Lung (tissue), 12 donors: Measurements from ENCODE around the gene AKR7A3. TPM values are rescaled to one million over a fixed set of nuclear protein-coding genes. Genes with fewer than 3 reads are reported as not detected.

Experiments used
- ATAC-seq: fragments of 200-7000 bp; cut with Tn5 transposase; one replicate; pipeline ENCODE4 v1.9.1; 2020; ENCODE audit warnings: moderate number of reproducible peaks; ENCODE audit not compliant: insufficient read depth, low FRiP score
- DNase-seq, 3 donors: peaks; one replicate each; pipeline ENCODE4 v3.0.0-alpha.2; 2013 to 2017
- H3K27ac ChIP-seq, 2 donors: one replicate each; pipeline ENCODE4 v1.5.1; 2013; ENCODE audit warnings: mild to moderate bottlenecking in 2 of 2, moderate library complexity in 2 of 2, control low read depth in 1 of 2, inconsistent platforms in 1 of 2, low read depth in 1 of 2, low read length in 1 of 2
- H3K27me3 ChIP-seq, 3 donors: one replicate each; pipeline ENCODE4 v1.5.1; 2013; ENCODE audit warnings: low read length in 2 of 3; ENCODE audit not compliant: control insufficient read depth in 3 of 3, insufficient read depth in 3 of 3
- H3K36me3 ChIP-seq, 4 donors: one replicate each; pipeline ENCODE4 v1.5.1; 2013; ENCODE audit warnings: low read length in 4 of 4, mild to moderate bottlenecking in 1 of 4, moderate library complexity in 1 of 4; ENCODE audit not compliant: control insufficient read depth in 4 of 4, insufficient read depth in 4 of 4
- H3K4me1 ChIP-seq, 5 donors: one replicate each; pipeline ENCODE4 v1.5.1; 2013; ENCODE audit warnings: low read length in 5 of 5, mild to moderate bottlenecking in 2 of 5, moderate library complexity in 1 of 5; ENCODE audit not compliant: control insufficient read depth in 5 of 5, insufficient read depth in 5 of 5
- H3K4me3 ChIP-seq: one replicate; pipeline ENCODE4 v1.5.1; 2013; ENCODE audit warnings: mild to moderate bottlenecking, control low read depth, moderate library complexity
- H3K9ac ChIP-seq, 2 donors: one replicate each; pipeline ENCODE4 v1.5.1; 2013; ENCODE audit warnings: low read length in 2 of 2, control low read depth in 1 of 2; ENCODE audit not compliant: insufficient read depth in 1 of 2
- H3K9me3 ChIP-seq, 4 donors: one replicate each; pipeline ENCODE4 v1.5.1; 2013; ENCODE audit warnings: low read length in 3 of 4, mild to moderate bottlenecking in 1 of 4, moderate library complexity in 1 of 4; ENCODE audit not compliant: control insufficient read depth in 4 of 4, insufficient read depth in 3 of 4
- WGBS, 2 donors: extraction: QIAGEN DNeasy Blood & Tissue Kit; methylation state at CpG; one replicate each; pipeline ENCODE4 v1.1.7; 2013; 5-methylcytosine and 5-hydroxymethylcytosine counted together
- polyA plus RNA-seq, 2 donors: library from polyadenylated mRNA; stranded (reverse); fragments of 200-250 nt; gene quantifications; one replicate each; pipeline ENCODE4 v1.2.1, GENCODE V29; 2013
- total RNA-seq, 2 donors: library from RNA; depleted of rRNA in 1 of 2; stranded (reverse); fragments of >200 nt in 1 of 2; gene quantifications; one replicate each; pipeline ENCODE4 v1.2.1, GENCODE V29; 2014 to 2021
- TF ChIP-seq, protein P1 (sequence below): IDR thresholded peaks from 2 replicates; pipeline ENCODE4 v1.5.1; 2012; ENCODE audit warnings: mild to moderate bottlenecking; ENCODE audit errors: control extremely low read depth, extremely low read depth
- donor health status: control.
- donor health status: control.
- donor health status: Bipolar disorder and iron deficiency.
- donor health status: healthy.
- donor health status: DM: yes; HTN: yes; CAD: no.

Gene AKR7A3
- total and polyA plus RNA-seq, 4 donors, result 0.23 to 1.3 (median 0.82) TPM

DNA sequence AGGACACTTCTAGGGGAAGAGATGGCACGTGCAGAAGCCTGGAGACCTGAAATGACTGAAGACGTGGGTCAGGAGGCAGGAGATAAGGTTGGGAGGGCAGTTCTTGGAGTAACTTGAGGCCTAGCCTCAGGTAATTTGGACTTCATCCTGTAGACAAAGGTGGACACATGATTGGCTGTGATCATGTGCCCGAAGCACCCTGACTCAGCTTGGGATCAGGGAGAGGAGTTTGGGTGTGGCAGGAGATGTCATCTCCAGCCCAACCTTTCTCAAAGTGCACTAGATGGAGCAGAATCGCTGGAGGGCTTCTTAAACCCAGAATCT lies 25.0 kb upstream of the AKR7A3 start:
- H3K27me3 ChIP-seq, result no peaks in the 10 kb centered on the region
- DNase-seq (no peak), ATAC-seq (no peak)
- no peak overlapping the region for H3K27ac ChIP-seq
- no peak overlapping the region for H3K4me3 ChIP-seq
- peaks cover 0 to 24% (median 9%) of the 10 kb centered on the region in 5 donors for H3K4me1 ChIP-seq
- WGBS, 2 donors, result 83 to 86% methylated on average over 4 of the region's 4 CpGs
- peaks cover 0 to 8% (median 3%) of the 10 kb centered on the region in 4 donors for H3K36me3 ChIP-seq
- H3K9me3 ChIP-seq, result no peaks in the 10 kb centered on the region
- H3K9ac ChIP-seq, result no peak overlapping the region
- TF ChIP-seq, protein P1, sequence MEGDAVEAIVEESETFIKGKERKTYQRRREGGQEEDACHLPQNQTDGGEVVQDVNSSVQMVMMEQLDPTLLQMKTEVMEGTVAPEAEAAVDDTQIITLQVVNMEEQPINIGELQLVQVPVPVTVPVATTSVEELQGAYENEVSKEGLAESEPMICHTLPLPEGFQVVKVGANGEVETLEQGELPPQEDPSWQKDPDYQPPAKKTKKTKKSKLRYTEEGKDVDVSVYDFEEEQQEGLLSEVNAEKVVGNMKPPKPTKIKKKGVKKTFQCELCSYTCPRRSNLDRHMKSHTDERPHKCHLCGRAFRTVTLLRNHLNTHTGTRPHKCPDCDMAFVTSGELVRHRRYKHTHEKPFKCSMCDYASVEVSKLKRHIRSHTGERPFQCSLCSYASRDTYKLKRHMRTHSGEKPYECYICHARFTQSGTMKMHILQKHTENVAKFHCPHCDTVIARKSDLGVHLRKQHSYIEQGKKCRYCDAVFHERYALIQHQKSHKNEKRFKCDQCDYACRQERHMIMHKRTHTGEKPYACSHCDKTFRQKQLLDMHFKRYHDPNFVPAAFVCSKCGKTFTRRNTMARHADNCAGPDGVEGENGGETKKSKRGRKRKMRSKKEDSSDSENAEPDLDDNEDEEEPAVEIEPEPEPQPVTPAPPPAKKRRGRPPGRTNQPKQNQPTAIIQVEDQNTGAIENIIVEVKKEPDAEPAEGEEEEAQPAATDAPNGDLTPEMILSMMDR, result no peak

- peaks cover 0 to 11% (median 6%) of the 10 kb centered on the region in 4 donors for H3K36me3 ChIP-seq
- DNase-seq (peak in 1 of 3 donors; percentile 14), ATAC-seq (no peak)
- 35 to 37% methylated on average over 20 of the region's 20 CpGs for WGBS, 2 donors
- H3K27me3 ChIP-seq, result no peaks in the 10 kb centered on the region
- H3K4me3 ChIP-seq, result peak overlapping the region; percentile 89
- peaks cover 0 to 24% (median 9%) of the 10 kb centered on the region in 5 donors for H3K4me1 ChIP-seq
- H3K9ac ChIP-seq, result peak overlapping the region; percentile 48 to 68
- H3K27ac ChIP-seq, result peak overlapping the region; percentile 88 to 96
- H3K9me3 ChIP-seq, result no peaks in the 10 kb centered on the region
- TF ChIP-seq, protein P1, result no peak
These were observed 24.4 kb upstream of the AKR7A3 start for GRCh38 chr1:19312782-19313635.

DNA sequence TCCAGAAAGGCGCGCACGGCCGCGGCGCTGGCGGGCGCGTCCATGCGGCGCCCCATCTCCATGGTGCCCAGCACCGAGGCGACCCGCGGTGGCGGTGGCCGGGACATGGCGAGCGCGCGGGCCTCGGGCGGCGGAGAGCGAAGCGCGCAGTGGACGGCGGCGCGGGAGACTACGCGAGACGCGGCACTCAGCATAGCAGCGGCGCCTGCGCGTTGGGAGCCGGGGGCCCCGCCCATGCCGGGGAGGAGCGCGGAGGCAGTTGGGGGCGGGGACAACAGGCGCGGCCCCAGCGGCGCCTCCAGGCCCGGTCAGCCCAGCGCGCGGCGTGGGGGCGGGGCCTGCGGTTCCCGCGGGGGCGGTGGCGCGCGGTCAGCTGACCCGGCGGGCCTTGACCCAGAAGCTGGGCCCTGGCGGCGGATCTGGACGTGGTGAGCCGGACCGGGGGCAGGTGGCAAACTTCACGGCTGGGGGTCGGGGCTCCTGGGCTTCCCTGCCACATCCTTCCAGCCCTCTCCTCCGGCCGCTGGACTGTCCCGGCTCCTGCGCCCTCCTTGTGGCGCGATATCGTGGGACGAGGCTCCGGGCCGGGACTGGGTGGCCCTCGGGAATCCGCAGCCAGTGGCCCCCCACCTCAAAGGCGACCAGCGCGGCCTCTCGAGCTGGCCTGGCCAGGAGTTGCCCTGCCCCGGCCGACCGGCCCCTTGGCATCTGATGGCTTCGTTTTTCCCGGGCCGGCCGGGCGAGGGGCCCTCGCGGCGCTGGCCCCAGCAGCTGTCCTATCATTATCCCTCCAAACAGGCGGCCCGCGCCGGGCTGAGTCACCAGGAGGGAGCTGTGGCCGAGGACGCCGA lies 23.6 kb upstream of the AKR7A3 start, which contains the start of the genes AKR7A2 and SLC66A1:
Gene AKR7A2 (minus strand): TSS at position 214 of the 851 bp plus-strand sequence. CDS start 20 bp downstream, at position 194.
Gene SLC66A1 (plus strand): TSS at position 396 of the 851 bp plus-strand sequence. CDS start 5,352 bp downstream, outside the sequence.
- Histone ChIP-seq H3K9me3 (no peaks in the 10 kb centered on the region), H3K36me3 (peaks cover 0 to 19% (median 12%) of the 10 kb centered on the region in 4 donors), H3K27me3 (no peaks in the 10 kb centered on the region), H3K9ac (peak within 1 kb of the TSS; percentile 48 to 68), H3K4me3 (peak within 1 kb of the TSS; percentile 89), H3K27ac (peak within 1 kb of the TSS; percentile 88 to 96), H3K4me1 (peaks cover 0 to 24% (median 9%) of the 10 kb centered on the region in 5 donors)
- 1% methylated on average over 67 to 105 of the region's 105 CpGs for WGBS, 2 donors
- ATAC-seq, result peak; percentile 98
- TF ChIP-seq, protein P1, result no peak
- DNase-seq, result peak; percentile 95 to 97 (median 95)
